HUES64 (cell line): ENCODE results near the gene SLAIN2.

Experiments
- H3K27ac ChIP-seq: 2 replicates; pipeline ENCODE4 v1.7.0; 2013; ENCODE audit warnings: low read depth, low read length, inconsistent platforms
- H3K27me3 ChIP-seq: 2 replicates; pipeline ENCODE4 v1.6.1; 2013; ENCODE audit warnings: mild to moderate bottlenecking, low read length; ENCODE audit not compliant: insufficient read depth
- H3K36me3 ChIP-seq: 2 replicates; pipeline ENCODE4 v1.6.1; 2013; ENCODE audit warnings: mild to moderate bottlenecking, low read length; ENCODE audit not compliant: insufficient read depth
- H3K4me1 ChIP-seq: 2 replicates; pipeline ENCODE4 v1.6.1; 2013; ENCODE audit warnings: mild to moderate bottlenecking, low read length, moderate library complexity; ENCODE audit not compliant: insufficient read depth
- H3K4me3 ChIP-seq: 2 replicates; pipeline ENCODE4 v1.5.1; 2013; ENCODE audit warnings: mild to moderate bottlenecking, low read length, moderate library complexity
- H3K9ac ChIP-seq: 2 replicates; pipeline ENCODE4 v1.6.1; 2013; ENCODE audit warnings: mild to moderate bottlenecking, low read depth, low read length
- H3K9me3 ChIP-seq: 2 replicates; pipeline ENCODE4 v1.6.1; 2013; ENCODE audit warnings: low read depth, low read length; ENCODE audit not compliant: insufficient read depth
- WGBS: fragments of 150-250, 120-280 bp; methylation state at CpG from one replicate; pipeline ENCODE4 v1.1.7; 2013; ENCODE audit warnings: missing lambda C conversion rate; 5-methylcytosine and 5-hydroxymethylcytosine counted together

The SLAIN2 gene

GRCh38 chr4:48334900-48335384, 6.4 kb upstream of the SLAIN2 start:
- Histone ChIP-seq H3K4me1 (peaks cover 7% of the 10 kb centered on the region), H3K27ac (no peak overlapping the region)

GRCh38 chr4:48336146-48336870, 5.0 kb upstream of the SLAIN2 start:
- Histone ChIP-seq H3K27me3 (no peaks in the 10 kb centered on the region), H3K4me3 (no peak overlapping the region), H3K27ac (no peak overlapping the region), H3K9me3 (no peaks in the 10 kb centered on the region), H3K36me3 (no peaks in the 10 kb centered on the region), H3K9ac (no peak overlapping the region), H3K4me1 (peaks cover 9% of the 10 kb centered on the region)
- WGBS = 100% methylated on average over 1 of the region's 3 CpGs

More at GRCh38 chr4:48334900-48335384, 6.4 kb upstream of the SLAIN2 start:
- no peak overlapping the region for H3K4me3 ChIP-seq
- H3K27me3 ChIP-seq = no peaks in the 10 kb centered on the region
- H3K36me3 ChIP-seq = no peaks in the 10 kb centered on the region
- H3K9ac ChIP-seq = no peak overlapping the region
- 91% methylated on average over 5 of the region's 5 CpGs for WGBS
- H3K9me3 ChIP-seq = no peaks in the 10 kb centered on the region

GRCh38 chr4:48337731-48338130, 3.6 kb upstream of the SLAIN2 start:
- Histone ChIP-seq H3K27ac (no peak overlapping the region), H3K9ac (no peak overlapping the region), H3K27me3 (no peaks in the 10 kb centered on the region), H3K36me3 (no peaks in the 10 kb centered on the region), H3K4me3 (no peak overlapping the region), H3K4me1 (peaks cover 10% of the 10 kb centered on the region), H3K9me3 (no peaks in the 10 kb centered on the region)

GRCh38 chr4:48339642-48340041, 1.7 kb upstream of the SLAIN2 start:
- Histone ChIP-seq H3K9ac (no peak overlapping the region), H3K27me3 (no peaks in the 10 kb centered on the region), H3K4me1 (peaks cover 26% of the 10 kb centered on the region), H3K36me3 (no peaks in the 10 kb centered on the region), H3K27ac (peak overlapping the region; percentile 93; the same call in 1 of the 2 replicates), H3K4me3 (peak overlapping the region; percentile 84), H3K9me3 (no peaks in the 10 kb centered on the region)
- WGBS = 77% methylated on average over 7 of the region's 7 CpGs

- Histone ChIP-seq H3K4me1 (peaks cover 34% of the 10 kb centered on the region), H3K4me3 (peak overlapping the region; percentile 84), H3K36me3 (no peaks in the 10 kb centered on the region), H3K9ac (peak overlapping the region; percentile 76), H3K27ac (peak overlapping the region; percentile 93), H3K9me3 (no peaks in the 10 kb centered on the region), H3K27me3 (no peaks in the 10 kb centered on the region)
- WGBS = 5% methylated on average over 14 of the region's 14 CpGs
These were observed 909 bp upstream of the SLAIN2 start for GRCh38 chr4:48340276-48340964.

- H3K4me1 ChIP-seq = peaks cover 42% of the 10 kb centered on the region
- no peaks in the 10 kb centered on the region for H3K27me3 ChIP-seq
- peak overlapping the region; percentile 97 for H3K4me3 ChIP-seq
- peak overlapping the region; percentile 91 for H3K27ac ChIP-seq
- no peaks in the 10 kb centered on the region for H3K36me3 ChIP-seq
- no peaks in the 10 kb centered on the region for H3K9me3 ChIP-seq
- under 1% methylated on average over 66 of the region's 66 CpGs for WGBS
- peak overlapping the region; percentile 78 for H3K9ac ChIP-seq
These were observed 662 bp downstream of the SLAIN2 start for GRCh38 chr4:48341776-48342605.

GRCh38 chr4:48342606-48342880, 1.2 kb downstream of the SLAIN2 start:
- peak overlapping the region; percentile 97 for H3K4me3 ChIP-seq
- H3K27me3 ChIP-seq = no peaks in the 10 kb centered on the region
- H3K4me1 ChIP-seq = peaks cover 44% of the 10 kb centered on the region
- WGBS = 7% methylated on average over 5 of the region's 5 CpGs
- H3K27ac ChIP-seq = peak overlapping the region; percentile 91; the same call in 1 of the 2 replicates
- no peaks in the 10 kb centered on the region for H3K36me3 ChIP-seq
- H3K9me3 ChIP-seq = no peaks in the 10 kb centered on the region
- peak overlapping the region; percentile 78 for H3K9ac ChIP-seq

GRCh38 chr4:48343035-48343434, 1.7 kb downstream of the SLAIN2 start:
- H3K4me1 ChIP-seq = peaks cover 44% of the 10 kb centered on the region
- H3K4me3 ChIP-seq = peak overlapping the region; percentile 97
- no peaks in the 10 kb centered on the region for H3K9me3 ChIP-seq
- 72% methylated on average over 2 of the region's 3 CpGs for WGBS
- H3K27ac ChIP-seq = no peak overlapping the region
- no peaks in the 10 kb centered on the region for H3K27me3 ChIP-seq
- no peak overlapping the region; the same call in 1 of the 2 replicates for H3K9ac ChIP-seq
- no peaks in the 10 kb centered on the region for H3K36me3 ChIP-seq

GRCh38 chr4:48343551-48343950, 2.2 kb downstream of the SLAIN2 start:
- H3K4me3 ChIP-seq = peak overlapping the region; percentile 97
- 76% methylated on average over 1 of the region's 1 CpG for WGBS

GRCh38 chr4:48345542-48345941, 4.2 kb downstream of the SLAIN2 start:
- no peaks in the 10 kb centered on the region for H3K9me3 ChIP-seq
- peaks cover 43% of the 10 kb centered on the region for H3K4me1 ChIP-seq
- no peaks in the 10 kb centered on the region for H3K36me3 ChIP-seq
- no peak overlapping the region for H3K27ac ChIP-seq
- H3K27me3 ChIP-seq = no peaks in the 10 kb centered on the region
- no peak overlapping the region for H3K9ac ChIP-seq
- WGBS = 100% methylated on average over 1 of the region's 3 CpGs
- no peak overlapping the region for H3K4me3 ChIP-seq

More at GRCh38 chr4:48343551-48343950, 2.2 kb downstream of the SLAIN2 start:
- Histone ChIP-seq H3K27me3 (no peaks in the 10 kb centered on the region), H3K9me3 (no peaks in the 10 kb centered on the region), H3K36me3 (no peaks in the 10 kb centered on the region), H3K4me1 (peaks cover 44% of the 10 kb centered on the region), H3K27ac (no peak overlapping the region), H3K9ac (no peak overlapping the region)

- H3K9ac ChIP-seq = no peak overlapping the region
- H3K9me3 ChIP-seq = no peaks in the 10 kb centered on the region
- peaks cover 43% of the 10 kb centered on the region for H3K4me1 ChIP-seq
- no peaks in the 10 kb centered on the region for H3K27me3 ChIP-seq
- no peak overlapping the region for H3K27ac ChIP-seq
- no peaks in the 10 kb centered on the region for H3K36me3 ChIP-seq
- H3K4me3 ChIP-seq = no peak overlapping the region
These were observed 5.3 kb downstream of the SLAIN2 start for GRCh38 chr4:48346594-48346993.
